ENCODE results near the gene SLC16A8.

Gene SLC16A8

DNA sequence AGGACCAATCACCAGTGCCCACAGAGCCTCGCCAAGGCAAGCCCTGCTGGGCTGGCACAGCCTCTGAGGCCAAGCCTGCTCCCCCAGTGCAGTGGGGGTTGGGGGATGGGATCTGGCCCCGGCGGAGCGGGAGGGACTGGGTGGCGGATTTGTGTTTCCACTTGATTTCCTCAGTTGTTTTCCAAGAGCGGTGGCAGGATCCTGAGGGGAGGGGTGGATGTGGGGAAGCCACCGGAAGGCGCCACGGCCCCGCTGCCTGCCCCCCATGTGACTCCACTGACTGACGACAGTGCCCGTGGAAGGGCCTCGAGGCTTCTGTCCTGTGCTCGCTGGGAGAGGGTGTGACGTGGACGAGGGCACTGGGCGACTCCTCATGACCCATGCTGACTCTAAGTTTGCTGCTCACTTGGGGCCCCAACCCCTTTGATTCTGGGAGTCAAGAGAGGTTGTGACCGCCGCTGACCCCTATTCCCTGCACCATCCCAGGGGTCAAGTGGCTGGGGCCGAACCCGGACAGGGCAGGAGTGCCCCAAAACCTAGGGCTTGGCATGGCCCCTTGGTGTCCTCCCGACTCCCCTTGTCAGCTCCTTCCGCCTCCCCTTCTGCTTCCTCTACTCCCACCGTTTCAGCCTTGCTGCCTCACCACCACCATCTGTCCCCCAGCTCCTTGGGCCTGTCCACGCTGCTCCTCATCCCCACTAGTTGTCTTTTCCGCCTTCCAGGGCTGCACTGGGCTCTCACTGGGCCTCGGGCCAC is 50.3 kb downstream of the SLC16A8 start:
- Histone ChIP-seq H3K4me3 (ENCODE audit: insufficient read length, low read depth) (peak overlapping the region; percentile 1), H3K36me3 (ENCODE audit: insufficient read depth, insufficient read length, low read length) (no peaks in the 10 kb centered on the region), H3K27me3 (ENCODE audit: insufficient read depth, insufficient read length) (no peaks in the 10 kb centered on the region), H3K4me1 (ENCODE audit: insufficient read depth, insufficient read length) (peaks cover 18% of the 10 kb centered on the region), H3K9me3 (ENCODE audit: insufficient read depth, low read length) (no peaks in the 10 kb centered on the region), H3K9ac (ENCODE audit: insufficient read length, low read depth) (peak overlapping the region; percentile 84)
- DNase-seq (ENCODE audit: low read depth, low spot score): no peak
- TF ChIP-seq YY1 (IDR thresholded peaks at IDR 0.05; ENCODE audit: insufficient read depth, insufficient read length) (no peak), SUZ12 (IDR thresholded peaks at IDR 0.05; ENCODE audit: extremely low read depth, insufficient read depth, insufficient read length) (no peak), ZNF274 (IDR thresholded peaks at IDR 0.05; ENCODE audit: low read depth, low read length) (no peak)

DNA sequence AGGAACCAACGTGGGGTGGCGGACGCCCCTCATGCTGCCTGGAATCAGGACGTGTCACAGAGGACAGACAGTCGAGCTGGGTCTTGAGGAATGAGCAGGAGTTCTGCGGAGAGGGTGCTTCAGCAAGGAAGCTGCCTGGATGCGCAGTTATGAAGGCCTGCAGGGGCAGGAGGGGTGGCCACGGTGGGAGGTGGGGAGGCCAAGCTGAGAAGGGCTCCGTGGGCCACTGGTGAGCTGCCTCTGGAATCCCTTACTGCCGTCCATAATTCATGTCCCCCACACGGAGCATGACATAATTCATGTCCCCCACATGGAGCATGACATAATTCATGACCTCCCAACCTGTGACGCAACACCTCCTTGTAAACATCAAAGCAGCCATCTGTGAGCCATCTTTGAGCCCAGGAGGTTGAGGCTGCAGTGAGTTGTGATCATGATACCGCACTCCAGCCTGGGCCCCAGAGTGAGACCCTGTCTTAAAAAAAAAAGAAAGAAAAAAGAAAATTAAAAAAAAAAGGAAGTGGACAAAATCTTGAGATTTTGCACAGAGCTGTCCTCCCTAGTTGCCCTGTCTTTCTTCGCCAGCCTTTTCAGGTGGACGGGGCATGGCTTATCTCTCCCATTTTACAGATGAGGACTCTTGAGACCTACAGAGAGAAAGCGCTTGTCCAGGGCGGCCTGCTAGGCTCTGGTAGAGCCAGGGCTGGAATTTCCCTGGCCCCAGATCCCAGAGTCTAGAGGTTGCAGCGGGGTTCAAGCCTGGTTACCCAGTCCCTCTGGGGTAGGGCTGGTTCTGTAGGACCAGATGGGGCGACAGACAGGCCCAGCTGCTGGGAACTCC is 51.1 kb downstream of the SLC16A8 start:
- TF ChIP-seq SUZ12 (IDR thresholded peaks at IDR 0.05; ENCODE audit: extremely low read depth, insufficient read depth, insufficient read length): no peak
- TF ChIP-seq YY1 (IDR thresholded peaks at IDR 0.05; ENCODE audit: insufficient read depth, insufficient read length): no peak
- no peak for TF ChIP-seq ZNF274 (IDR thresholded peaks at IDR 0.05; ENCODE audit: low read depth, low read length)
- Histone ChIP-seq H3K9ac (ENCODE audit: insufficient read length, low read depth) (peak overlapping the region; percentile 84), H3K4me1 (ENCODE audit: insufficient read depth, insufficient read length) (peaks cover 18% of the 10 kb centered on the region), H3K4me3 (ENCODE audit: insufficient read length, low read depth) (no peak overlapping the region), H3K27me3 (ENCODE audit: insufficient read depth, insufficient read length) (no peaks in the 10 kb centered on the region), H3K36me3 (ENCODE audit: insufficient read depth, insufficient read length, low read length) (no peaks in the 10 kb centered on the region), H3K9me3 (ENCODE audit: insufficient read depth, low read length) (no peaks in the 10 kb centered on the region)
- no peak for DNase-seq (ENCODE audit: low read depth, low spot score)

DNA sequence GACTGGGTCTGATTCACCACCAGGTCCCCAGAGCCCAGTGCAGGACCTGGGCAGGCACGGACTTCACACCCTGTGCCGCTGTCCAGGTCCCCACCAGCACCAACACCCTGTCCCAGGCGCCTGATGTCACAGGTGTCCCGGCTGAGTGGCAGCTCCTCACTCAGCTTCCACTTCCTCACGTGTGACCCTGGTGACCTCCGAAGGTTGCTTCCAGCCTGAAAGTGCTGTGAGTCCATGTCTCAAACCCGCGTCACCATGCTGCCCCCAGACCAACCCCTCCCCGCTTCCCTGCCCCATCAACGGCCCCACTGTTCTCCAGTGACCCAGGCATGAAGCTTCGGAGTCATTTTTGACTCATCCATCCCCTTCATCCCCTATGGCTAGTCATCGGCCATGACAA is 52.5 kb downstream of the SLC16A8 start:
- no peak overlapping the region for H3K4me3 ChIP-seq (ENCODE audit: insufficient read length, low read depth)
- H3K9me3 ChIP-seq (ENCODE audit: insufficient read depth, low read length): no peaks in the 10 kb centered on the region
- H3K36me3 ChIP-seq (ENCODE audit: insufficient read depth, insufficient read length, low read length): no peaks in the 10 kb centered on the region
- no peak overlapping the region for H3K9ac ChIP-seq (ENCODE audit: insufficient read length, low read depth)
- DNase-seq (ENCODE audit: low read depth, low spot score): no peak
- no peaks in the 10 kb centered on the region for H3K27me3 ChIP-seq (ENCODE audit: insufficient read depth, insufficient read length)
- H3K4me1 ChIP-seq (ENCODE audit: insufficient read depth, insufficient read length): peaks cover 24% of the 10 kb centered on the region
- no peak for TF ChIP-seq ZNF274 (IDR thresholded peaks at IDR 0.05; ENCODE audit: low read depth, low read length)
- TF ChIP-seq YY1 (IDR thresholded peaks at IDR 0.05; ENCODE audit: insufficient read depth, insufficient read length): no peak
- no peak for TF ChIP-seq SUZ12 (IDR thresholded peaks at IDR 0.05; ENCODE audit: extremely low read depth, insufficient read depth, insufficient read length)

DNA sequence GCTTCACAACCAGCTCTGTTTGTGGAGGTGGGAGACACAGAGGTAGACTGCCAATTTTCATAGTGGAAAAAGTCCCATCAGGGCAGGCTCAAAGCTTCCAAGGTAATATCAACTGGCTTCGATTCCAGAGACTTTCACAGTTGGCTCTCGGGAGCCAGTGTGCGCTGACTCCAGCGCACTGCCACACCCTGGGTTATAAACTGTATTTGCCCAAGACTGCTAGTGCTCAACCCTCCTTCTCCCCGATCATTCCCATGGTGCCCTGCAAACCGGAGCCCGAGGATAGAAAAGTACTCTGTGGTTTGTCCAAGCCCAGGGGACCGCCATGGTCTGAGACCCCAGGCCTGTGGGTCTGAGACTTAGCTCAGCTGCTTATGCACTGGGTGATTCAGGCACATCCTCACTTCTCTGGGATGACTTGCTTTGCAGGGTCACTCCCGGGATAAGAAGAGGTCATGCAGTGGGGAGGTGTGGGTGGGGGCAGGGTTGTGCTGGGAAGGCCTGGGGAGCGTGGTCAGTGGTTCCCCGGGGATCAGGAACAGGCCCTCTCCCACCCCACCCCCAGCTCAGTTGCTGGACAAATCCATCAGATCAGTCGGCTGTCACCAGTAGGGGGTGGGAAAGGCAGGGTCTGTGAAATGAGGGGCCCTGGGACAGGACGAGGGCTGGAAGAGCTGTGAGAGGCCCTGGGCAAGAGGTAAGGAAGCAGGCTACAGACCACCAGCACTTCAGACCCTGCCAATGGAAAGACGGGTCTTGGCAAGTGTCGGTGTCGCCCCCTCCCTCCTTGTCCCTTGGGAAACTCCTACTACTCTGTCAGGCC is 53.5 kb downstream of the SLC16A8 start:
- Histone ChIP-seq H3K9ac (ENCODE audit: insufficient read length, low read depth) (peak overlapping the region; percentile 5), H3K4me1 (ENCODE audit: insufficient read depth, insufficient read length) (peaks cover 24% of the 10 kb centered on the region), H3K4me3 (ENCODE audit: insufficient read length, low read depth) (no peak overlapping the region), H3K27me3 (ENCODE audit: insufficient read depth, insufficient read length) (no peaks in the 10 kb centered on the region), H3K36me3 (ENCODE audit: insufficient read depth, insufficient read length, low read length) (no peaks in the 10 kb centered on the region), H3K9me3 (ENCODE audit: insufficient read depth, low read length) (no peaks in the 10 kb centered on the region)
- no peak for DNase-seq (ENCODE audit: low read depth, low spot score)
- TF ChIP-seq YY1 (IDR thresholded peaks at IDR 0.05; ENCODE audit: insufficient read depth, insufficient read length) (no peak), ZNF274 (IDR thresholded peaks at IDR 0.05; ENCODE audit: low read depth, low read length) (no peak), SUZ12 (IDR thresholded peaks at IDR 0.05; ENCODE audit: extremely low read depth, insufficient read depth, insufficient read length) (no peak)

DNA sequence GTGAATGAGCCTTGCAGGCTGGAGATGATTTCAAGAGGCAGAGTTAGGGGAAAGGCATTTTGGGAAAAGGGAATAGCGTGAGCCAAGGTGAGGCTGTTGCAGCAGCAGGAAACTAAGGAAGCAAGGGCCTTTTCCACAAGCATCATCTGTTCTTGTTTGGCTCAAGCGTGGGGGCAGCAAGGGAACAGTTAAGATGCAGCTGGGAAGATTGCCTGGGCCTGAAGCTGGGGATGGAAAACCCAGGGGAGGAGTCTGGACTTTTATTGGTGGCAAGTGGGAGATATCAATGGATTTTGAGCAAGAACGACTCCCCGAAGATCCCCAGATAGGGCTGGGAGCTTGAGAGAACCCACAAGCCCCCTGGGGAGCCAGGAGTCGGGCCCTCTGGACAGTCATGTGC is 54.1 kb downstream of the SLC16A8 start:
- Histone ChIP-seq H3K4me3 (ENCODE audit: insufficient read length, low read depth) (no peak overlapping the region), H3K9ac (ENCODE audit: insufficient read length, low read depth) (no peak overlapping the region), H3K9me3 (ENCODE audit: insufficient read depth, low read length) (no peaks in the 10 kb centered on the region), H3K27me3 (ENCODE audit: insufficient read depth, insufficient read length) (no peaks in the 10 kb centered on the region), H3K4me1 (ENCODE audit: insufficient read depth, insufficient read length) (peaks cover 20% of the 10 kb centered on the region), H3K36me3 (ENCODE audit: insufficient read depth, insufficient read length, low read length) (no peaks in the 10 kb centered on the region)
- TF ChIP-seq SUZ12 (IDR thresholded peaks at IDR 0.05; ENCODE audit: extremely low read depth, insufficient read depth, insufficient read length): no peak
- TF ChIP-seq ZNF274 (IDR thresholded peaks at IDR 0.05; ENCODE audit: low read depth, low read length): no peak
- TF ChIP-seq YY1 (IDR thresholded peaks at IDR 0.05; ENCODE audit: insufficient read depth, insufficient read length): no peak
- DNase-seq (ENCODE audit: low read depth, low spot score): no peak

DNA sequence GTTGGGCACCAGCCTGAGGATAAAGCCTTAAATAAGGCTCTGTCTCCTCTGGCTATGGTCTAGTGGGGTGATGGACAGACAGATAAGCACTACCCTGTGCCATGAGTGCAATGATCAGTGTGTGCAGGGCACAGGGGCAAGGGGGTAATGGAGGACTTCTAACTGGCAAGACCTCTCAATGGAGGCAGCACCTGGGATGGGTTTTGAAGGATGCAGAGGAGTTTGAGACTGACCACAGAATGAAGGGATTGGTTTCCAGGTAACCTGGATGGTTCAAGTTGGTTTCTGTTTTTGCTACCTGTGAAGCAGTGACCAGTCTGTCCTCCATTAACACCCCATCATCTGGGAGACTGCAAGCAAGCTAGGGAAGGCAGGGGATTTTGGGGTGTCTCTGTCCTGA is 54.6 kb downstream of the SLC16A8 start:
- Histone ChIP-seq H3K4me1 (ENCODE audit: insufficient read depth, insufficient read length) (peaks cover 19% of the 10 kb centered on the region), H3K4me3 (ENCODE audit: insufficient read length, low read depth) (no peak overlapping the region), H3K36me3 (ENCODE audit: insufficient read depth, insufficient read length, low read length) (no peaks in the 10 kb centered on the region), H3K27me3 (ENCODE audit: insufficient read depth, insufficient read length) (peaks cover 2% of the 10 kb centered on the region), H3K9ac (ENCODE audit: insufficient read length, low read depth) (no peak overlapping the region), H3K9me3 (ENCODE audit: insufficient read depth, low read length) (no peaks in the 10 kb centered on the region)
- no peak for DNase-seq (ENCODE audit: low read depth, low spot score)
- TF ChIP-seq YY1 (IDR thresholded peaks at IDR 0.05; ENCODE audit: insufficient read depth, insufficient read length) (no peak), ZNF274 (IDR thresholded peaks at IDR 0.05; ENCODE audit: low read depth, low read length) (no peak)
